Stimulated activated naive CD8-positive, alpha-beta T cell treated with anti-CD3 and anti-CD28 coated beads, Interleukin-15, Interleukin-2, amounts not matched to agents 100 U/mL and 50 U/mL, for 24 hours (primary cell): ENCODE data around the gene KLB.

Experiments used
- ATAC-seq: fragments of 150-1000 bp; cut with Tn5 transposase; one replicate; pipeline ENCODE4 v1.10.0; 2021
- DNase-seq: peaks from one replicate; pipeline ENCODE4 v3.0.0; 2021

Gene KLB

DNA sequence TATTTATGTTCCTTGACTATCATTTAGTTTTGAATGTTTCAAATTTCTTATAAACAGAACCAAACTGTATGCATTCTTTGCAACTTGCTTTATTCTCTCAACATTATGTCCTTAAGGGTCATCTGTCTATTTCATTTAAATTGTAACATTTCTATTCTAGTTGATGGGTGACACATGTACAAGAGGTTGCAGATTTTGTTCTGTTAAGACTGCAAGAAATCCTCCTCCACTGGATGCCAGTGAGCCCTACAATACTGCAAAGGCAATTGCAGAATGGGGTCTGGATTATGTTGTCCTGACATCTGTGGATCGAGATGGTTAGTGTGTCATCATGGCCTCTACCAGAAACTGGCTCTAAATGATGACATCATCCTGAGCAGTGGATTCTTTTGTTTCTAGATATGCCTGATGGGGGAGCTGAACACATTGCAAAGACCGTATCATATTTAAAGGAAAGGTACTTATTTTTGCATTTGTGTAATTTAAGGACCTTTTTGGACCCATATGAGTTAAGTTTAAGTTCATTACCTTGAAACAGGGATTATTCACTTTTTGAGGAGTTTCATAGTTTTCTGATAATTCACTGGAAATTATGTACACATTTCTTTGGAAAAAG, 58.3 kb downstream of the KLB start:
- DNase-seq = no peak
- ATAC-seq = peak; percentile 68

DNA sequence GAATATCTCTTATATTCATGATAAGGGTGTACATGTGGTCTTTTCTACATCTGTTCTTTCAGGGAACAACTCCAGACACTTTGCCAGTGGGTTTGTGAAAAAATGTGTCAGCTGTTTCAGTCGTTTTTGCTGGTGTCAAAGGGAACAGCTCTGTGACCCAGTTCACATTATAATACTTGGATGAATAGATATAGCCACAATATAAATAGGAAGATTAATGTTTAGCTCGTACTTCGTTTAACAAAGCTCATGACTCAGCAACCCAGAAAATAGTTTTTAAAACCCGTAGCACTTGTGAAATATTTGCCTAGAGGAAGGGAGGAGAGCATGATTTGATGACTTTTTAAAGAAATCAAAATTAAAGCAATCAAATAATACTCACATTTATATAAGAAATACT, 60.0 kb downstream of the KLB start:
- DNase-seq (no peak), ATAC-seq (no peak)

GRCh38 chr4:39467464-39467863, 60.7 kb downstream of the KLB start:
- DNase-seq = no peak
- ATAC-seq = no peak

DNA sequence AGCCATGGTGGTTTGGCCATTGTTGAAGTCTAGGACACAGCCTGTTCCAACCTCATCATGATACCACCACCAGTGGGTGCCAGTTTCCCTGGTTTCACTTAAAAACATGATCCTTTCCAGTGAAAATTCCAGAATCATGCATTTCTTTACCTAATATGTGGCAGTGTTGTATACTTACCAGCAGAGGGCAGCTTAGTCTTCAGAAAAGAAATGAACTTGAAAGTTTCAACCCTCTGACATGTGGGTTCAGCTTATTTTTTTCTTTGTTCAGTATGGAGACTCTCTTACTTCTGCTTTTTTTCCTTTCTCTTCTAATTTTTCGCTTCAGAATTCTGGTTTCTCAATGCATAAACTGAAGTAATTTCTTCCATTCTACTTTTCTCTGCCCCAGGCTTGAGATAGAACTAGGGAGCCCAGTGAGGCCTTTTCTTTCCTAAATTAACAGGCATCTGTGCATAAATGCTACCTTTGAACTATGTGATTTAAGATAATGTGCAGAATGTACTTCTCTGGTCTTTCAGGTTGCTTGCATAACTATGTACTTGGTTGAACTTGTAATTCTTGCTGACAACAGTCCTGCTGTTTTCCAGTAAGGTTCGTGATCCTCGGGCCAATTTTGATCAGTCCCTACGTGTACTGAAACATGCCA, 62.8 kb downstream of the KLB start:
- no peak for DNase-seq
- peak; percentile 73 for ATAC-seq

DNA sequence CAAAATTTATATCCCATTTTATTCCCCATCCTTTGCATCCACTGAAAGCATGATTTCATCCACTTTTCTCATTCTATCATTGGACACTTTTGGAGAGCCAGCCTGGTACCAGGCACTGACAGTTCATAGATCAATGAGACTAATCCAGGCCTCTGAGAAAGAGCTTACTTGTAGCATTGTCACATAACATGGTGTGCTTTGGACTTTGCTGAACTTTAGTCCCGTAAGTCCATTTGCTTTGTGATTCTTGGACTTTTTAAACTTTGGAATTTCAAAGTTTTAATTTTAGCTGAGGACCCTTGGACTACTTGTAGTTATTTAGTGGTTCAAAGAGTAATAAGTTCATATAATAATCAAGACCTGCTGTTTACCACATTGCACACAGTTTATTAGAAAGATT, 63.7 kb downstream of the KLB start:
- DNase-seq = no peak
- ATAC-seq = no peak

DNA sequence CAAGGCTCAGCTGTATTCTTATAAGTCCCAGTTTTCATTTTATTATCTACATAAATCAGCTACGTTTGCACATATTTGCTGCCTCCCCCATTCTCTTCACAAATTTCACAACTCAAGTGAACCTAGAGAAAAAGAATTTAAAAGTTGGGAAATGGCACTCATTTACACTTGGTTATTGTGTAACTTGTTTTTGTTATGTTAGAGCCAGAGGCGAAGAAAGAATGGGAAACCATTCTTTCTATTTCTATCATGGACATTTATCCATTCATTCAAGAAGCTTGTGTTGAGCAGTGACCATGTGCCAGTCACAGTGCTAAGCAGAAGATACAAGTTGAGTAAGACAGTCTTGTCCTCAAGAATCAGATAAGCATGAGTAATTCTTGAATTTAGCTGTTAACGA, 65.7 kb downstream of the KLB start:
- DNase-seq (no peak), ATAC-seq (no peak)

DNA sequence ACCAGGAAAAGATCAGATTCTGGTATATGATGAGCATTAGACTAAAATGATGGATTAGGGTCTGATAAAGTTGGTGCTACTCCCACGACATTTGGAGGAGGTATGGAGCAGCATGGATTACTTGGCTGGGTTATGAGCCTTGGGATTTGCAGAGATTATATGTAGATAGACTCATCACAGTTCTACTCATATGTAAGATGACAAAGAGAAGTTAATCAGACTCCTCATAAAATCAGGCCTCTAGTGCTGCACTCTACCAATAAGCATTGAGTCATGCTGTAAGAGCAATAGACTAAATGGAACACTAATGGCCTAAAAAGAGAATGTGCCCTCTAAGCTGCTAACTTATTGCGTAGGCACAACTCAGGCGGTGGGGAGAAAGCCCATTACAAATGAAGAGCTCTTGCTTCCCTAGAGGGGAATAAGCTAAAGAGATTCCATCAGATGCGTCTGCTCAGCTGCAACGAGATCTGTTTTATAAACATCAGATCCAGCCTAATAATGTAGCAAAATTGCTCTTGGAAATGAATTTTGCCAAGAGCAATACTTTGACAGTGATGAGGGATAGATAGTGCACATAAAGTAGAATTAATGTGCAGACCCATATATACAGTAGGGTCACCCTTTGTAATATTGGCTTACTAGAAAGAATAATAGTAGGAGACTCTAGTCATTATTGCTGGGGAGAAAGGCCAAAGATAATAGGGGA, 69.6 kb downstream of the KLB start:
- no peak for DNase-seq
- no peak for ATAC-seq

DNA sequence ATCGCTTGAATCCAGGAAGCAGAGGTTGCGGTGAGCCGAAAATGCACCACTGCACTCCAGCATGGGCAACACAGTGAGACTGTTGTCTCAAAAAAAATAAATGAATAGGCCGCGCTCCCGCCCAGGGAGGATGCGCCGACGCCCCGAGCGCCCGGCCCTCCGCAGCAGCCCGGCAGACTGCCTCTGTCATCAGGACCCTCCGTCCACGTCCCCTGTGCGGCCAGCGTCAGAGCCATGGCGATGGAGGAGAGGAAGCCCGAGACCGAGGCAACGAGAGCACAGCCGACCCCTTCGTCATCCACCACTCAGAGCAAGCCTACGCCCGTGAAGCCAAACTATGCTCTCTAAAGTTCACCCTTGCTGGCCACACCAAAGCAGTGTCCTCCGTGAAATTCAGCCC, 73.5 kb downstream of the KLB start:
- no peak for ATAC-seq
- no peak for DNase-seq

DNA sequence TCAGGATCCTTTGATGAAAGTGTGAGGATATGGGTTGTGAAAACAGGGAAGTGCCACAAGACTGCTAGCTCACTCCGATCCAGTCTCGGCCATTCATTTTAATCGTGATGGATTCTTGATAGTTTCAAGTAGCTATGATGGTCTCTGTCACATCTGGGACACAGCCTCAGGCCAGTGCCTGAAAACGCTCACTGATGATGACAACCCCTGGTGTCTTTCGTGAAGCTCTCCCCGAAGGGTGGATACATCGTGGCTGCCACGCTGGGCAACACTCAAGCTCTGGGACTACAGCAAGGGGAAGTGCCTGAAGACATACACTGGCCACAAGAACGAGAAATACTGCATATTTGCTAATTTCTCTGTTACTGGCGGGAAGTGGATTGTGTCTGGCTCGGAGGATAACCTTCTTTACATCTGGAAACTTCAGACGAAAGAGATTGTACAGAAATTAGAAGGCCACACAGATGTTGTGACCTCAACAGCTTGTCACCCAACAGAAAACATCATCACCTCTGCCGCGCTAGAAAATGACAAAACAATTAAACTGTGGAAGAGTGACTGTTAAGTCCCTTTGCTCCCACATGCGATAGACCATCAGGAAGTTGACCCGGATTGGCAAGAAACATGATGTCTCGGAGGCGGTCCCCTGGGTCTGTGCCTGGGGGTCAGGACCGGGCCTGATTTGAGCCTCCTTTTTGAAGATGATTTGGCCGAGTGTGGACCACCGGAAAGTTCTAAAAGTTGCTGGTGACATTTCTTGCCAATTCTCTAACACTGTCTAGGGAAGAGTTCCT, 74.4 kb downstream of the KLB start:
- ATAC-seq (no peak), DNase-seq (no peak)

DNA sequence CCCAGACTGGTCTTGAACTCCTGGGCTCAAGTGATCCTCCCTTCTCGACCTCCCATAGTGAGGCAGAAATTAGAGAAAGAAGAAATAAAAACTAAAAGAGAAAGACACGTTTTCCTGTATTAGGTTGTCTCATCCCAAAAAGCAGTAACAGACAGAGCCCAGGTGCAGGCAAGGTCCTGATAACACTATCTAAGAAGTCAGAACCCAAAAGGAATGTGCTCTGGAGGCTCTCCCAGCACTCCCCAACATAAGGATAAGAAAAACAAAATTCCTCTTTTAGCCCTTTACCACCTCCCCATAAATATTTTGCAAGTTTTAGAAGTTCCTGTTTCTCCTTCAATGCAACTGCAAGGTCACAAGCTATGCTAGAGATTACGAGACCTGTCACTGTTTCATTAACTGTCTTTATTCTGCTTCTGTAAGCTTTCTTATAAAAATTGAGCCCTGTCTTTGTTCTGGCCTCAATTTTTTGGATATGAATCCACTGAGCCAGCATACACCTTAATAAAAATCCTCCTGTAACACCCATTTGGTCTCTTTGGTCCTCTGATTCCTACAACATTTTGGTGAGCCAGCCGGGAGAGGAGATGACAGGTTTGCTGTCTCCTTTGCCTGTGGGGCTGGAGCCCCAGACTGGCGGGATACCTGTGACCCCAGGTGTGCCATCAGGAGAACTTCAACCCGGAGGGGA, 78.0 kb downstream of the KLB start:
- DNase-seq (no peak), ATAC-seq (no peak)

DNA sequence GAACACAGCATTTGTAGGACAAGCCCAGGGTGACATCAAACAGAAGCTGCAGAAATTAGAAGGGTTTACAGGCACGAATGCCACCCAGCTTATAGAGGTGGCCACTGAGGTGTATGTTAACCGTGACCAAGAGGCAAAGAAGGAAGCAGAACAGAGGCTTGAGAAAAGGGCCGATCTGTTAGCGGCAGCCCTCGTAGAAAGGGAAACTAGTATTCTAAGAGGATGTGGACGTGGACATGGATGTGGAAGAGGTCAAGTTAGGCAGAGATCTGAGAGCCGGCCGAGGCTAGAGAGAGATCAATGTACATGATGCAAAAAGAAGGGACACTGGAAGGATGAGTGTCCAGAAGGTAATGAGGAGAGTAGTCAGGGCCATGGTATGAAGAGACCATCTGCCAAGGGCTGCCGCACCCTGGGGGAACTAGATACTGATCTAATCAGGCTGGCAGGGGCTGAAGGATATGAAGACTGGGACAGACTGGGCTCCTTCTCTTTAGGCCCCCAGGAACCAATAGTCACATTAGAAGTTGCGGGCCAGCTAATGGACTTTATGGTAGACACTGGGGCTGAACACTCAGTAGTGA, 79.6 kb downstream of the KLB start:
- no peak for ATAC-seq
- DNase-seq = no peak

GRCh38 chr4:39490322-39490721, 83.6 kb downstream of the KLB start:
- DNase-seq (no peak), ATAC-seq (no peak)

- ATAC-seq (no peak), DNase-seq (no peak)
Observed at GRCh38 chr4:39494354-39494753, 87.6 kb downstream of the KLB start.

- DNase-seq (no peak), ATAC-seq (no peak)
Observed at GRCh38 chr4:39495446-39496213, 88.9 kb downstream of the KLB start.

- ATAC-seq (no peak), DNase-seq (no peak)
Observed at GRCh38 chr4:39497909-39498726, 91.4 kb downstream of the KLB start.

DNA sequence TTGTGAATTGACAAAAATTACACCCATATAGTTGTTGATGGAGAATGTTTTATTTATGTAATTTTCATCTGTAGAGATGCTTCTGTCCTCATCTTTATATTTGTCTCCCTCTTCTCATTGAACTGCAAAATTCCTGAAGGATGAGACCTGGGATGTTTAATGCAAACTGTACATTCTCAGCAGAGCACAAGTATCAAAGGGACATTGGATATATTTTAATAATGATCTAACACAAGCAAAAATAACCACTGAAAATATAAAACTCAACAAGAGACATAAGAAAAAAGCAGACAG, 91.9 kb downstream of the KLB start:
- no peak for ATAC-seq

More for the DNA sequence above, 91.9 kb downstream of the KLB start:
- no peak for DNase-seq
